Measurements from ENCODE around the gene ARF5.

The ARF5 gene

DNA sequence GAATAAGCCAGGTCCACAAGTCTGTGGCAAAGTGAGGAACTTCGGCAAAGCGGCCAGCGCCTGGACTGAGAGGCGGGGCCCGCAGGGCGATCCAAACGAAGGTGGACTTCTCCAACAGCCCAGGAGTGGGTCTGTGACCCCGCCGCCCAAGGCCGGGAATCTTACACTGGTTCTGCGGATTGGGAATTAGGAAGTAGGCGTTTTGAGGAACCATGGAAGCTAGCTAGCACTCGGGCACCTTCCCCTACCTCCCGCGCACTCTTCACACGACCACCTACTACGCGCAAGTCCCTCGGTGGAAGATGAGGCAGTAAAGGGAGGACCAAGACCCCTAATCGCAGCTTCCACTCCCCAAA lies 570 bp upstream of the ARF5 start:
- H3K27ac ChIP-seq (replicated peaks; ENCODE audit: low read length) = no peak overlapping the region
- peak overlapping the region; percentile 60 for H3K14ac ChIP-seq (ENCODE audit: low read length)
- H3K36me3 ChIP-seq (replicated peaks in 1 of 2; ENCODE audit: control insufficient read depth in 2 of 2, insufficient read depth in 2 of 2, low read length in 2 of 2) = peaks cover 24 to 44% of the 10 kb centered on the region in 2 donors
- peaks cover 8% of the 10 kb centered on the region for H3K79me1 ChIP-seq (ENCODE audit: low read depth, low read length)
- peak overlapping the region; percentile 92 for H3K18ac ChIP-seq (ENCODE audit: low read length)
- H2AFZ ChIP-seq (ENCODE audit: low read length) = peak overlapping the region; percentile 99
- H3K9me3 ChIP-seq (replicated peaks in 1 of 2; ENCODE audit: control insufficient read depth in 2 of 2, insufficient read depth in 1 of 2, low read depth in 1 of 2, low read length in 2 of 2) = no peaks in the 10 kb centered on the region
- H3K27me3 ChIP-seq (ENCODE audit: control insufficient read depth in 3 of 3, insufficient read depth in 3 of 3, low read depth in 1 of 3, low read length in 3 of 3) = peaks cover 0 to 3% (median 0%) of the 10 kb centered on the region in 3 experiments
- WGBS, 2 donors (ENCODE audit: extremely low coverage in 2 of 2, insufficient read length in 2 of 2, insufficient replicate concordance in 1 of 2) = no CpG with 5 or more reads among the region's 20 CpGs
- no peak overlapping the region for H2BK12ac ChIP-seq (ENCODE audit: low read length)
- peak overlapping the region; percentile 71 for H3K9ac ChIP-seq (ENCODE audit: low read depth, low read length, poor library complexity)
- no peak for DNase-seq (ENCODE audit: low spot score)
- H3K4me1 ChIP-seq (ENCODE audit: control insufficient read depth in 2 of 2, insufficient read depth in 1 of 2, low read depth in 1 of 2, low read length in 2 of 2) = peaks cover 16 to 18% of the 10 kb centered on the region in 2 donors
- H2BK15ac ChIP-seq (ENCODE audit: low read length) = no peak overlapping the region
- no peak overlapping the region for H2BK5ac ChIP-seq (ENCODE audit: low read length)
- peak overlapping the region; percentile 63 for H2BK120ac ChIP-seq (ENCODE audit: low read depth, low read length)
- H2AK5ac ChIP-seq (ENCODE audit: low read depth, low read length) = no peak overlapping the region
- H3K4me3 ChIP-seq (ENCODE audit: low read length in 2 of 2) = peak overlapping the region; percentile 81 to 89
- no peak overlapping the region for H4K91ac ChIP-seq (ENCODE audit: low read depth, low read length, poor library complexity)
- H3K23ac ChIP-seq (ENCODE audit: low read depth, low read length, poor library complexity) = peak overlapping the region; percentile 44
- H3K4me2 ChIP-seq (ENCODE audit: insufficient read depth, low read length, poor library complexity, severe bottlenecking) = peak overlapping the region; percentile 63
- H4K8ac ChIP-seq (ENCODE audit: low read depth, low read length) = no peak overlapping the region
- H3K4ac ChIP-seq (ENCODE audit: low read length) = no peak overlapping the region

DNA sequence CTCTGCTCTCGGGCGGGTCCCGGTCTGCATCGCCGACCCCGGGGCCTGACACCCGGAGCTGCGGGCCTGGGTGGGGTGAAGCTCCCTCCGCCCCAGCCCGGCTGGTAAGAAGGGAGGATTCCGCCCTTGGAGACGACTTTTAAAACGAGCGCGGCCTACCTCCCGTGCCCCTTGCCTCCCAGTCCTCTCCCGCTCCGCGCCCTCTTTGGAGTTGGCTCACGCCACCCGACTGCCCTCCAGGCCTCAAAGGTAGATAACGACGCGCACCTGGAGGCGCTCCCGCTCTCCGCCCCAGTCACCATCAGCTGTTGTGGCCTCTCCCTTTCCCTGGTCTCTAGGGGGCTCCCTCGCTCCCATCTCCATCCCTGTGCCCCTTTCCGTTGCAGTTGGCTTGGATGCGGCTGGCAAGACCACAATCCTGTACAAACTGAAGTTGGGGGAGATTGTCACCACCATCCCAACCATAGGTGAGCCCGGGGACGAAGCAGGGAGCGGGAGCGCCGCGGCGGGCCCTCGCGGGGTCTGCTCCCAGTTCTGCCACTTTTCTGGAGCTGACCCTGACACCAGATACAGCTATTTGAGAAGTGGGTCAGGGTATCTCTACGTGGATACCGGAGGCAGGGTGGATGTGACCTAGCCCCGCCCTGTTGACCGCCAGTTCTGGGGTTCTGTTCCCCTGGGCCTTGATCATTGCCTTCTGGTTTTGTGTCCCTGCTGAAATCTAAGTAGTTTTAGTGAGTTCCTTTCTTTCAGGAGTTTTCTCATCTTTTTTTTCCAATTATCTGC lies 679 bp downstream of the ARF5 start:
- Histone ChIP-seq H2BK5ac (ENCODE audit: low read length) (no peak overlapping the region), H2AK5ac (ENCODE audit: low read depth, low read length) (no peak overlapping the region), H4K8ac (ENCODE audit: low read depth, low read length) (no peak overlapping the region), H3K4me1 (ENCODE audit: control insufficient read depth in 2 of 2, insufficient read depth in 1 of 2, low read depth in 1 of 2, low read length in 2 of 2) (peaks cover 15 to 16% of the 10 kb centered on the region in 2 donors), H3K27ac (replicated peaks; ENCODE audit: low read length) (no peak overlapping the region), H2AFZ (ENCODE audit: low read length) (peak overlapping the region; percentile 99), H3K4me3 (ENCODE audit: low read length in 2 of 2) (peak overlapping the region; percentile 89 to 90), H4K91ac (ENCODE audit: low read depth, low read length, poor library complexity) (no peak overlapping the region), H3K4me2 (ENCODE audit: insufficient read depth, low read length, poor library complexity, severe bottlenecking) (peak overlapping the region; percentile 77), H3K18ac (ENCODE audit: low read length) (peak overlapping the region; percentile 86), H2BK15ac (ENCODE audit: low read length) (no peak overlapping the region), H2BK120ac (ENCODE audit: low read depth, low read length) (no peak overlapping the region), H3K27me3 (ENCODE audit: control insufficient read depth in 3 of 3, insufficient read depth in 3 of 3, low read depth in 1 of 3, low read length in 3 of 3) (peaks cover 0 to 3% (median 0%) of the 10 kb centered on the region in 3 experiments), H3K36me3 (replicated peaks in 1 of 2; ENCODE audit: control insufficient read depth in 2 of 2, insufficient read depth in 2 of 2, low read length in 2 of 2) (peaks cover 16 to 35% of the 10 kb centered on the region in 2 donors), H3K14ac (ENCODE audit: low read length) (no peak overlapping the region), H3K9ac (ENCODE audit: low read depth, low read length, poor library complexity) (peak overlapping the region; percentile 81), H3K79me1 (ENCODE audit: low read depth, low read length) (peaks cover 6% of the 10 kb centered on the region), H2BK12ac (ENCODE audit: low read length) (no peak overlapping the region), H3K4ac (ENCODE audit: low read length) (no peak overlapping the region), H3K23ac (ENCODE audit: low read depth, low read length, poor library complexity) (peak overlapping the region; percentile 22), H3K9me3 (replicated peaks in 1 of 2; ENCODE audit: control insufficient read depth in 2 of 2, insufficient read depth in 1 of 2, low read depth in 1 of 2, low read length in 2 of 2) (no peaks in the 10 kb centered on the region)
- no CpG with 5 or more reads among the region's 43 CpGs for WGBS, 2 donors (ENCODE audit: extremely low coverage in 2 of 2, insufficient read length in 2 of 2, insufficient replicate concordance in 1 of 2)
- peak; percentile 48 for DNase-seq (ENCODE audit: low spot score)

GRCh38 chr7:127589896-127590295 lies 1.7 kb downstream of the ARF5 start:
- no peak overlapping the region for H4K91ac ChIP-seq (ENCODE audit: low read depth, low read length, poor library complexity)
- H2AFZ ChIP-seq (ENCODE audit: low read length) = no peak overlapping the region
- DNase-seq (ENCODE audit: low spot score) = no peak
- no peak overlapping the region for H2AK5ac ChIP-seq (ENCODE audit: low read depth, low read length)
- no peak overlapping the region for H3K18ac ChIP-seq (ENCODE audit: low read length)
- H3K27ac ChIP-seq (replicated peaks; ENCODE audit: low read length) = no peak overlapping the region
- H3K9me3 ChIP-seq (replicated peaks in 1 of 2; ENCODE audit: control insufficient read depth in 2 of 2, insufficient read depth in 1 of 2, low read depth in 1 of 2, low read length in 2 of 2) = no peaks in the 10 kb centered on the region
- peaks cover 6 to 8% of the 10 kb centered on the region in 2 donors for H3K4me1 ChIP-seq (ENCODE audit: control insufficient read depth in 2 of 2, insufficient read depth in 1 of 2, low read depth in 1 of 2, low read length in 2 of 2)
- H3K4ac ChIP-seq (ENCODE audit: low read length) = no peak overlapping the region
- H2BK5ac ChIP-seq (ENCODE audit: low read length) = no peak overlapping the region
- no peak overlapping the region for H3K14ac ChIP-seq (ENCODE audit: low read length)
- no peak overlapping the region for H3K9ac ChIP-seq (ENCODE audit: low read depth, low read length, poor library complexity)
- peaks cover 2% of the 10 kb centered on the region for H3K79me1 ChIP-seq (ENCODE audit: low read depth, low read length)
- WGBS, 2 donors (ENCODE audit: extremely low coverage in 2 of 2, insufficient read length in 2 of 2, insufficient replicate concordance in 1 of 2) = no CpG with 5 or more reads among the region's 3 CpGs
- no peak overlapping the region for H2BK12ac ChIP-seq (ENCODE audit: low read length)
- no peak overlapping the region for H2BK120ac ChIP-seq (ENCODE audit: low read depth, low read length)
- peaks cover 0 to 3% (median 0%) of the 10 kb centered on the region in 3 experiments for H3K27me3 ChIP-seq (ENCODE audit: control insufficient read depth in 3 of 3, insufficient read depth in 3 of 3, low read depth in 1 of 3, low read length in 3 of 3)
- no peak overlapping the region for H3K23ac ChIP-seq (ENCODE audit: low read depth, low read length, poor library complexity)
- no peak overlapping the region for H3K4me2 ChIP-seq (ENCODE audit: insufficient read depth, low read length, poor library complexity, severe bottlenecking)
- no peak overlapping the region for H2BK15ac ChIP-seq (ENCODE audit: low read length)
- H3K36me3 ChIP-seq (replicated peaks in 1 of 2; ENCODE audit: control insufficient read depth in 2 of 2, insufficient read depth in 2 of 2, low read length in 2 of 2) = peaks cover 16 to 30% of the 10 kb centered on the region in 2 donors
- H4K8ac ChIP-seq (ENCODE audit: low read depth, low read length) = no peak overlapping the region
- H3K4me3 ChIP-seq (ENCODE audit: low read length in 2 of 2) = no peak overlapping the region

DNA sequence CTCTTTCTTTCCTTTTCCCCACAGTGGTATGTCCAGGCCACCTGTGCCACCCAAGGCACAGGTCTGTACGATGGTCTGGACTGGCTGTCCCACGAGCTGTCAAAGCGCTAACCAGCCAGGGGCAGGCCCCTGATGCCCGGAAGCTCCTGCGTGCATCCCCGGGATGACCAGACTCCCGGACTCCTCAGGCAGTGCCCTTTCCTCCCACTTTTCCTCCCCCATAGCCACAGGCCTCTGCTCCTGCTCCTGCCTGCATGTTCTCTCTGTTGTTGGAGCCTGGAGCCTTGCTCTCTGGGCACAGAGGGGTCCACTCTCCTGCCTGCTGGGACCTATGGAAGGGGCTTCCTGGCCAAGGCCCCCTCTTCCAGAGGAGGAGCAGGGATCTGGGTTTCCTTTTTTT lies 3.0 kb downstream of the ARF5 start:
- peaks cover 0 to 4% (median 0%) of the 10 kb centered on the region in 3 experiments for H3K27me3 ChIP-seq (ENCODE audit: control insufficient read depth in 3 of 3, insufficient read depth in 3 of 3, low read depth in 1 of 3, low read length in 3 of 3)
- no peak overlapping the region for H2BK15ac ChIP-seq (ENCODE audit: low read length)
- no peak overlapping the region for H3K4ac ChIP-seq (ENCODE audit: low read length)
- no peak for DNase-seq (ENCODE audit: low spot score)
- no peak overlapping the region for H4K91ac ChIP-seq (ENCODE audit: low read depth, low read length, poor library complexity)
- no peak overlapping the region for H3K23ac ChIP-seq (ENCODE audit: low read depth, low read length, poor library complexity)
- no peak overlapping the region for H3K4me2 ChIP-seq (ENCODE audit: insufficient read depth, low read length, poor library complexity, severe bottlenecking)
- no peak overlapping the region for H4K8ac ChIP-seq (ENCODE audit: low read depth, low read length)
- H2AFZ ChIP-seq (ENCODE audit: low read length) = no peak overlapping the region
- no peak overlapping the region for H2AK5ac ChIP-seq (ENCODE audit: low read depth, low read length)
- no peak overlapping the region for H2BK120ac ChIP-seq (ENCODE audit: low read depth, low read length)
- H3K9ac ChIP-seq (ENCODE audit: low read depth, low read length, poor library complexity) = no peak overlapping the region
- no peak overlapping the region for H3K18ac ChIP-seq (ENCODE audit: low read length)
- H2BK5ac ChIP-seq (ENCODE audit: low read length) = no peak overlapping the region
- H3K9me3 ChIP-seq (replicated peaks in 1 of 2; ENCODE audit: control insufficient read depth in 2 of 2, insufficient read depth in 1 of 2, low read depth in 1 of 2, low read length in 2 of 2) = no peaks in the 10 kb centered on the region
- peaks cover 16 to 30% of the 10 kb centered on the region in 2 donors for H3K36me3 ChIP-seq (replicated peaks in 1 of 2; ENCODE audit: control insufficient read depth in 2 of 2, insufficient read depth in 2 of 2, low read length in 2 of 2)
- H3K14ac ChIP-seq (ENCODE audit: low read length) = no peak overlapping the region
- no peak overlapping the region for H3K4me3 ChIP-seq (ENCODE audit: low read length in 2 of 2)
- H3K27ac ChIP-seq (replicated peaks; ENCODE audit: low read length) = no peak overlapping the region
- peaks cover 3 to 5% of the 10 kb centered on the region in 2 donors for H3K4me1 ChIP-seq (ENCODE audit: control insufficient read depth in 2 of 2, insufficient read depth in 1 of 2, low read depth in 1 of 2, low read length in 2 of 2)
- H3K79me1 ChIP-seq (ENCODE audit: low read depth, low read length) = peaks cover 3% of the 10 kb centered on the region
- H2BK12ac ChIP-seq (ENCODE audit: low read length) = no peak overlapping the region
- no CpG with 5 or more reads among the region's 7 CpGs for WGBS, 2 donors (ENCODE audit: extremely low coverage in 2 of 2, insufficient read length in 2 of 2, insufficient replicate concordance in 1 of 2)
